Measurements from ENCODE around the gene SLC2A10. TPM values are rescaled to one million over a fixed set of nuclear protein-coding genes. Genes with fewer than 3 reads are reported as not detected.

Gene SLC2A10
- total RNA-seq, 1 experiment from 2014 or later: 4.2 TPM

DNA sequence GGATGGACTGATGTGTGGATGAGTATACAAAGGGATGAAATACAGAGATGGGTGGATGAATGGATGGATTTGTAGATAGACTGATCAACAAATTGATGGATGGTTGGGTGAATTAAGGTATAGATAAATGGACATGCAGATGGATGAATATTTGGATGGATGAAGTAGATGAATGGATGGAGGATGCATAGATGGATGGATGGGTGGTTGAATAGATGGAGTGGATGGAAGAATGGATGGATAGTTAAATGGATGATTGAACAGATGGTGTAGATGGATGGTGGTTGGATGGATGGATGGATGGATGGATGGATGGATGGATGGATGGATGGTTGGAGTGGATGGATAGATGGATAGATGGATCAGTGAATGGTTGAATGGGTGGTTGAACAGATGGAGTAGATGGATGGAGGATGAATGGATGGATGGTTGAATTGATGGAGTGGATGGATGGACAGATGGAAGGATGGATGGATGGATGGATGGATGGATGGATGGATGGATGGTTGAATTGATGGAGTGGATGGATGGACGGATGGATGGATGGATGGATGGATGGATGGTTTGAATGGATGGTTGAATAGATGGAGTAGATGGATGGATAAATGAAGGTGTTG is 15.0 kb downstream of the SLC2A10 start:
- Mint-ChIP-seq H3K36me3 (ENCODE audit: insufficient read depth, unreplicated experiment) (no peaks in the 10 kb centered on the region), H3K9me3 (ENCODE audit: unreplicated experiment) (peaks cover 10% of the 10 kb centered on the region), H3K4me1 (ENCODE audit: low read depth, unreplicated experiment) (no peaks in the 10 kb centered on the region), H3K27ac (ENCODE audit: unreplicated experiment) (no peak overlapping the region), H3K27me3 (ENCODE audit: insufficient read depth, unreplicated experiment) (no peaks in the 10 kb centered on the region), H3K4me3 (ENCODE audit: unreplicated experiment) (no peak overlapping the region)
- Histone ChIP-seq H3K4me1 (no peaks in the 10 kb centered on the region), H3K36me3 (ENCODE audit: control insufficient read depth, insufficient read depth, low read length) (no peaks in the 10 kb centered on the region), H3K9me3 (peaks cover 8% of the 10 kb centered on the region; the same call in 1 of the 2 replicates), H3K4me3 (ENCODE audit: low read depth, low read length) (no peak overlapping the region), H3K27me3 (replicated peaks; ENCODE audit: control insufficient read depth, insufficient read depth, low read length) (no peaks in the 10 kb centered on the region)
- DNase-seq: no peak
- no TSS peak for BruUV-seq (replicated peaks)
- CTCF ChIA-PET: no interaction called here
- intact Hi-C loops (cut with micrococcal nuclease; ENCODE audit: unreplicated experiment): no loop called here
- POLR2A ChIA-PET: no interaction called here
- TF ChIP-seq CTCF (IDR thresholded peaks at IDR 0.05; ENCODE audit: insufficient read depth in 1 of 2, low read depth in 1 of 2, low read length in 1 of 2, severe bottlenecking in 1 of 2, unreplicated experiment in 1 of 2): no peak

GRCh38 chr20:46725186-46726165 is 16.0 kb downstream of the SLC2A10 start:
- no peaks in the 10 kb centered on the region for H3K36me3 Mint-ChIP-seq (ENCODE audit: insufficient read depth, unreplicated experiment)
- no peaks in the 10 kb centered on the region for H3K27me3 Mint-ChIP-seq (ENCODE audit: insufficient read depth, unreplicated experiment)
- peaks cover 3% of the 10 kb centered on the region for H3K9me3 Mint-ChIP-seq (ENCODE audit: unreplicated experiment)
- no peak overlapping the region for H3K4me3 Mint-ChIP-seq (ENCODE audit: unreplicated experiment)
- POLR2A ChIA-PET: no interaction called here
- no peaks in the 10 kb centered on the region for H3K4me1 Mint-ChIP-seq (ENCODE audit: low read depth, unreplicated experiment)
- DNase-seq: no peak
- H3K4me3 ChIP-seq (ENCODE audit: low read depth, low read length): no peak overlapping the region
- H3K36me3 ChIP-seq (ENCODE audit: control insufficient read depth, insufficient read depth, low read length): no peaks in the 10 kb centered on the region
- BruUV-seq (replicated peaks): no TSS peak
- intact Hi-C loops (cut with micrococcal nuclease; ENCODE audit: unreplicated experiment): no loop called here
- no peak overlapping the region for H3K27ac Mint-ChIP-seq (ENCODE audit: unreplicated experiment)
- TF ChIP-seq CTCF (IDR thresholded peaks at IDR 0.05; ENCODE audit: insufficient read depth in 1 of 2, low read depth in 1 of 2, low read length in 1 of 2, severe bottlenecking in 1 of 2, unreplicated experiment in 1 of 2): no peak
- peaks cover 5% of the 10 kb centered on the region; the same call in 1 of the 2 replicates for H3K9me3 ChIP-seq
- no peaks in the 10 kb centered on the region for H3K27me3 ChIP-seq (replicated peaks; ENCODE audit: control insufficient read depth, insufficient read depth, low read length)
- no peaks in the 10 kb centered on the region for H3K4me1 ChIP-seq
- CTCF ChIA-PET: no interaction called here

DNA sequence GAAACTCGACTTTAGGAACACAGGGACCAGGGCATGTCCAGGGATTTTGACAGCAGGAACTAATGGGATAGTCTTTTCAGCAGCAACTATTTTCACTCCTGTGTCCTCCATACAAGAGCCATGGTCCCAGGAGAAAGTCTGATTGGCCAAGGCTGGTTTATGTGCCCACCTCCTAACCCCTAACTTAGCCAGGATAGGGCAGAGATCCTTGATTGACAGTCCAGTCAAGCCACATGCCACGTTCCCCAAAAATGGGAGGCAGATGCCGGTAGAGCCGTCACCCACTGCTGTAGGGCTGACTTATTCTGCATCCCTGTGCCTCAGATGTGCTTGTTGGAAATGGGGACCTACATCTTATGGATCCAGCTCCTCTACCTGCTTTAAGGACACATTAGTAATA is 22.3 kb downstream of the SLC2A10 start:
- Mint-ChIP-seq H3K36me3 (ENCODE audit: insufficient read depth, unreplicated experiment) (no peaks in the 10 kb centered on the region), H3K27me3 (ENCODE audit: insufficient read depth, unreplicated experiment) (peaks cover 2% of the 10 kb centered on the region), H3K9me3 (ENCODE audit: unreplicated experiment) (no peaks in the 10 kb centered on the region), H3K27ac (ENCODE audit: unreplicated experiment) (no peak overlapping the region), H3K4me1 (ENCODE audit: low read depth, unreplicated experiment) (no peaks in the 10 kb centered on the region), H3K4me3 (ENCODE audit: unreplicated experiment) (no peak overlapping the region)
- ChIA-PET POLR2A (no interaction called here), CTCF (no interaction called here)
- no peak for DNase-seq
- no peaks in the 10 kb centered on the region for H3K36me3 ChIP-seq (ENCODE audit: control insufficient read depth, insufficient read depth, low read length)
- TF ChIP-seq CTCF (IDR thresholded peaks at IDR 0.05; ENCODE audit: insufficient read depth in 1 of 2, low read depth in 1 of 2, low read length in 1 of 2, severe bottlenecking in 1 of 2, unreplicated experiment in 1 of 2): no peak
- no peak overlapping the region for H3K4me3 ChIP-seq (ENCODE audit: low read depth, low read length)
- H3K4me1 ChIP-seq: no peaks in the 10 kb centered on the region
- intact Hi-C loops (cut with micrococcal nuclease; ENCODE audit: unreplicated experiment): no loop called here
- no peaks in the 10 kb centered on the region for H3K27me3 ChIP-seq (replicated peaks; ENCODE audit: control insufficient read depth, insufficient read depth, low read length)
- BruUV-seq (replicated peaks): no TSS peak
- H3K9me3 ChIP-seq: no peaks in the 10 kb centered on the region
